DMS79 treated with DMSO at 0.1 percent for 48 hours (cell line): ENCODE measurements around the gene TBC1D22A.
"Not testable (repeated sequence)": the region's sequence is repeated elsewhere in the genome, so short reads cannot be mapped to it uniquely, and the experiment has no call there.

Experiments
- DNase-seq: peaks from one replicate; lab custom pipeline; 2025; lab: John Stamatoyannopoulos, UW

The TBC1D22A gene, protein sequence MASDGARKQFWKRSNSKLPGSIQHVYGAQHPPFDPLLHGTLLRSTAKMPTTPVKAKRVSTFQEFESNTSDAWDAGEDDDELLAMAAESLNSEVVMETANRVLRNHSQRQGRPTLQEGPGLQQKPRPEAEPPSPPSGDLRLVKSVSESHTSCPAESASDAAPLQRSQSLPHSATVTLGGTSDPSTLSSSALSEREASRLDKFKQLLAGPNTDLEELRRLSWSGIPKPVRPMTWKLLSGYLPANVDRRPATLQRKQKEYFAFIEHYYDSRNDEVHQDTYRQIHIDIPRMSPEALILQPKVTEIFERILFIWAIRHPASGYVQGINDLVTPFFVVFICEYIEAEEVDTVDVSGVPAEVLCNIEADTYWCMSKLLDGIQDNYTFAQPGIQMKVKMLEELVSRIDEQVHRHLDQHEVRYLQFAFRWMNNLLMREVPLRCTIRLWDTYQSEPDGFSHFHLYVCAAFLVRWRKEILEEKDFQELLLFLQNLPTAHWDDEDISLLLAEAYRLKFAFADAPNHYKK

DNA sequence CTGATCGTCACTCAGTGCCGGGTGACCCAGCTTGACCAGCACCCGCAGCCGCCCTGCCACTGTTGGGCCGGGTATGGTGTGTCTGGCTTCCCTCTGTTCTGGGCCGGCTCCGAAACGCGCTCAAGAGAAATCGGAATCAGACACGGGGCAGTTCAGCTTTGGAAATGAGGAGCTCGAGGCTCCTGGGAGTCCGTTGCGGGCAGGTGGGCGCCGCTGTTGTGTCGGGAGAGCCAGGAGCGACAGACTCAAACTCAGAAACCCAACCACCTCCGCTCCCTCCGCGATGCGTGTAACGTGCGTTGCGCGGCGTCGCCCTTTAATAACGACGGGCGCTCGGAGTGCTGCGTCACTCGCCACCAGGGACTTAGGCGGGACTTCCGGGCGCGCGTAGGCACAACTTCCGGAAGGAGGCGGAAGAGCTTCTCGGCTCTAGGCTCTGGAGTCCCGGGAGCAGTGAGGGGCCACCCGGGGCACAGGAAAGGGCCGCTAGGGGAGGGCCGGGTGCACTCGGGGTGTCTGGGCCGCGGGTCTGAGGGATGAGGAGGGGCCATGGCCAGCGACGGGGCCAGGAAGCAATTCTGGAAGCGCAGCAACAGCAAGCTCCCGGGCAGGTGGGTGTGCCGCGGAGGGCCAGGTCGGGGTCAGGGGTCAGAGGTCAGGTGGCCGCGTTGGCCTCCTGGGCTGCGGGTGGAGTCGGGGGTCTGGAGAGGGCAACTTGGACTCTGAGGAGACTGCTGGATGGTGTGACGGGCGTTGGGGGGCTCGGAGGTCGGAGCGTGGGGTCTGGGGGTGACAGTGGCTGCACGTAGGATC lies at the start of gene TBC1D22A:
TSS of gene TBC1D22A (plus strand) at position 413 of the 813 bp plus-strand sequence. CDS start at position 550, 137 bp downstream.
- DNase-seq = peak; percentile 75

DNA sequence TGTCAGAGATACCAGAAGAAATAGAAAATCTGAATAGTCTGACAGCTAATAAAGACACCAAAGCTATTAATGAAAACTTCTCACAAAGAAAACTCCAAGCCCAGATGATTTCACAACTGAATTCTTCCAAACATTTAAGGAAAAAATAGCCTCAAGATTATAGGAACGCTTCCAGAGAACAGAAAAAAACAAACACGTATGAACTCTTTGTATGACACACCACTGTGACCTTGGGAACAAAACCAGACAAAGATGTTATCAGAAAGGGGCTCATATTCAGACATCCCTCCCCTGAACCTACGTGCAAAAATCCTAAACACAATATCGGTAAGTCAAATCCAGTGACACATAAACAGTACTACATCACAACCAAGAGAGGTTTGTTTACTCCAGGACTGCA lies 47.9 kb upstream of the TBC1D22A start:
- DNase-seq = no peak

DNA sequence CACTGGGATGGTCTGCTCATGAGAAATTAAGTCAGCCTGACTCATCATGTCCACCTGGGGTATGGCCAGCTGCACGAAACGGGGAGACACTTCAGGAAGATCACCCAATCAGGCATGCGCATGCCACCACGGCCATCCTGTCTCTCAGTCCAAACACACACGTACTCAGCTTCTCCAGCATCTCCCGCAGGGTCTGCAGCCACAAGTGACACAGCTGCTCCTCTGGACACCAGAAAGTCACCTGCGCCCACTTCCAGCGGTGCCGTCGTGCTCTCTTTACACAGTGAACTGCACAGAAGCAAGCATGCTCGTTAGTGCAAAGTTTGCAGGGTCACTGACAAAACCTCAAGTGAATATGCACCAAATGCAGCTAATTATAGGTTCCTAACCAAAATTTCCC lies 42.5 kb upstream of the TBC1D22A start:
- DNase-seq = no peak

DNA sequence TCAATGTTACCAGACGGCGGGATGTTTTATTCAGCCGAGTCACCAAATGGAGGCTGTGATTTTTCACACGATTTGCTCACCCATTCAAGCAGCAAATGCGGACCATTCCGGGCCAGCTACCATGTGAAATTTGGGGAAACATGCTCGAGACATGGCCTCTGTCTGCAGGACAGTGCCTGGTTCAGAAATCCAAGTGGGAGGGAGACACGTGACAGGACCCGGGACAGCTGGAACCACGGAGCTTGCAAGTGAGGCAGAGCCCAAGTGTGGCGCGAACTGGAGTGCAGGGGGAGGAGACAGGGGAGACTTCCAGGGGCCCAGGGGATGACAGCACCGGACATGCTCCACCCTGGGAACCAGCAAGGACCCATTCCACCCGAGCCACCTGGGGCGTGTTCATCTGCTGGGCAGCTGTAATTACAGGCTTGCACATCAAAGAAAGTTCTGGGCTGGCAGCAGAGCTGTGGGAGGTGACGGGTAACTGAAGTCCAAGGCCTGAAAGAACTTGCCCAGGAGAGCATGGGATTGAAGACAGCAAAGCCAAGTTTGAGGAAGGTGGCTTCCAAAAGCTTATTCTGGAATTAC lies 40.9 kb upstream of the TBC1D22A start:
- no peak for DNase-seq

DNA sequence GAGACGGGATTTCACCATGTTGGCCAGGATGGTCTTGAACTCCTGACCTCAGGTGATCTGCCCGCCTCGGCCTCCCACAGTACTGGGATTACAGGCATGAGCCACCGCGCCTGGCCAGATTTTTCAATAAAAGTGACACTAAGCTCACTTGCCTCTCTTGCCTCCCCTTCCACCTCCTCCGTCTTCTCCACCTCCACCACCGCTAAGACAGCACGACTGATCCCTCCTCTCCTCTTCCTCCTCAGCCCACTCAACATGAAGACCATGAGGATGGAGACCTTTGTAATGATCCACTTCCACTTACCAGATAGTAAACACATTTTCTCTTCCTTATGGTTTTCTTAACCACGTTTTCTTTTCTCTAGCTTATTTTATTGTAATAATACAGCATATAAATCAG lies 38.6 kb upstream of the TBC1D22A start:
- DNase-seq = no peak

DNA sequence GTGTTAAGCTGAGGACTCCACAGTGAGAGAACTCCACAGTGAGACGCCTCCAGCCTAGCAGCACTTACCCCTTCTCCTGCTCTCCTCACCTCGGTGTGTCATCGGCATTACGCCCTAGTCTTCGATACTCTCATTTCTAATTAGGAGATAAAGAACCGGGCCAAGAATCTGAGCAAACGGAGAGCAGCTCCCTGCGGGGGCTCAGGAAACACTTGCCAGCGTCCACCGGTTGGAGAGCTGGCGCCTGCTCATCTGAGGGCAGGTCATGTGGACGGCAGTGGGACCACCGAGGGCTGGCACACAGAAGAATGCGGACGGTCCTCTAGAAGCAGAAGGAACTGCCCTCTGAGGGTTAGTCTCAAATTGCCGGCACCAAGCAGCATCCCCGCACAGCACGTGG lies 37.4 kb upstream of the TBC1D22A start:
- no peak for DNase-seq

DNA sequence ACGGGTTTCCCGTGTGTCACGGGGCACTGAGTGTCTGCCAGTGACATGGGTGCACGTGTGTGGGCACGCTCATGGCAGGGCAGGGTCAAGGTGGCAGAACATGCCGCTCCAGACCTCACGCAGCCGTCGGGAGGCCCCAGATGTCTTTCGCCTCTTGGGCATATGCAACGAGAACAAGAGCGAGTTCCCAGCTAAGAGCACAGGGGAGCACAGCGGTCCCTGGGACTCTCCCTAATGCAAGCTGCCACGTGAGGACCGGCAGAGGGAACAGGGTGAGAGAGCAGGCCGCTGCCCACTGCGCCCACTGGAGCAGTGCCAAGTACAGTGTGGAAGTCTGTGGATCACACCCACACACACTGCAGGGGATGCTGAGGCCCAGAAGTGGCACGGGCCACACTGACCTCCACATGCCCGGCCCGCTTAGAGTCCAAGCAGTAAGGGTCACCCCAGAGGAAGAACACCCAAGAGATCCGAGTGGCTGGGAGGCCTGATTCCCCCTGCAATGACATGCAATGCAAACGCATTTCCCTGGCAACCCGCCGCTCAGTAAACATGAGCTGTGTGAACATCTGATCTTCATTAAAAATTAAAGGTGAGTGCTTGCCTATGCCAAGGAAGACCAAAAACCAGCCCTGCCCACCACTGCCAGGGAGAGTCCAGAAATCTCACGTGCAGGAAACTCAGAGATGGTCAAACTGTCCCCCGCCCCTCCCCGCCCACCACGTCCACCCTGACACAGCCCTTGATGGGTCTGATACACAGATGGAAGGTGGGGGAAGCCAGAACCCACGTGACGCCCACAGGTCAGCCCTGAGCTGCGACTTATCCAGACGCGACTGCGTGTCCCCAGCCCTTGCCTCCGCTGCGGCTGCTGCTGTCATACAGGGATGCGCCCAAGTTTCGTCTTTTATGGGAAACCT lies 36.1 kb upstream of the TBC1D22A start:
- DNase-seq = peak; percentile 6

DNA sequence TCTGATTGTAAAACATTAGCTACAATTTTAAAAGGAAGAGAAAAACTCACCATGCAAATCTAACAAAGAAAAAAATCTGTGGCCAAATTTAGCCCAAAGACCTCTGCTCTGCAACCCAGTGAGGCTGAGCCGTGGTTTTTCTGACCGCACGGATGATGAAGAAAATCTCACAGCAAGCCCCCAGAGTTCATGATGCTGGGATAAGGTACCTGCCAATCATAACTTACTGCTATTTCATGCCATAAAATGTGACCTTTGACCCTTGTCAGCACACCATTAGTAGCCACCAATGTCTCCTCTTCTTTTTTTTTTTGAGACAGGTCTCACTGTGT lies 35.5 kb upstream of the TBC1D22A start:
- DNase-seq = no peak

DNA sequence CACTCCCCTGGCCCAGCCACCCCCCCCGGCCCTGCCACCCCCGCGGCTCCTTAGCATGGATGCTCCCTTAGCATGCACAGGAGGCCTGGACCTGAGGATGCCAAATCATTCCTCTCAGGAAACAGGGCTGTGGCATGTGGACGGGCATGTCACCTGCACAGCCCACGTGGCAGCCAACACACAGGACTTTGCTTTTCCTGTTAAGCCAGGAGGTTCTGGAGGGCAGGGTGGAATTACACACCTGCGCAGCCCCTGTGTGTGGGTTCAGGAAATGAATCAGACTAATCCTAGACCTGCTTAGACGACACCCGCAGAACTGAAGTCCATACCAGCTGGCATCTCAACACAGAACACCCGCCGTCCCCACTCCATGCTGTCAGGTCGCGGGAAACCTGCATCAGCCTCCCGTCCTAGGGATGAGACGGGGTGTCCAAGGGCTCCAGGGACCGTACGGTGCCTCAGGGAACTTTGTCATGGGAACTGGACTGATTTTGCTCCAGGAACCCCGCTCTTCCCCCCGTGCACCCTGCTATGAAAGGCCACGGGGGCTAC lies 34.6 kb upstream of the TBC1D22A start:
- no peak for DNase-seq

DNA sequence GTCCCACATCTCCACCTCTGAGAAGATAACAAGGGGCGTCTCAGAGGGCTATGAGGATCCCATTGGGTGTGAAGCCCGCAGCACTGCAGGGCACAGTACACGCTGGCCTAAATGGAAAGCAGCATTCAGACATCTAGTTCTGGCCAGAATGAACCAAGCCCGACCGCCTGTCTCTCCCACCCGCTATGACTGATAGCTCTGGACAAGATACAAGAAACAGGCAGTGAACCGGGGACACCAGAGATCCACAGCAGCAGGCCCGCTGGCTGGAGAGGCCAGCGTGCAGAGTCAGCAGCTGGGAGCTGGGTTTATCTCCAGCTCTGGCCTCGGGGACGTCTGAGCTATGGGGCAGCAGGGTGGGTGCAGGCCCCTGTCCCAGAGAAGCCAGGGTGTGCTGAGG lies 34.0 kb upstream of the TBC1D22A start:
- DNase-seq = no peak

DNA sequence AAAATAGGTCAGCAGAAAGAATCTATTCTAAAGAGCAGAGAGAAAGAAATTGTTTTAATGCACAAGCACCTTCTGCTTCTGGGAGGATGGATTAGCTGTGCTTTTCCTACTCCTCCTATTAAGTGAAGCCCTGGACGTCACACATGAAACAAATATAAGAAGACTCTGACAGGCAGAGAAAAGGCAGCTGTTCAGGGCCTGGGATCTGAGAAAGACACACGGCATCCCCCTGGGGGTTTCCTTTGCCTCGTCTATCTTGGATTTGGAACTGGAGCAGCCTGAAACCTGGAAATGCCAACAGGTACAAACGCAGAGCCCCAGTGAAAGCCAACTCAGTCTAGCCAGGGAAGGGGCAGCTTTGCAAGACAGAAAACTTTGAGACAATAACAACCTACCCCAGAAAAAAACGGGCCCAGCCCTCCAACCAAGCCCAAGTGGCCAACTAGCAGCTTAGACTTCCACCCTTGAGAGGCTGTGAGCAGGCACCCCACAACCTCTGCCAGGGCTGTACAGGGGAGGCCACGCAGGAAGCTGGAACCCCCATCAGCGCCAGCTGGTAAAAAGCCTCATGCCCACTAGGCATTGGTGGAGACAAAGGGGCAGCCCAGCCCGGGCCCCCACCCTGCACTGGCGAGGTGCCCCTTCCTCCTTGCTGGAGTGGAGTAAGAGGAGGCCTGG lies 31.7 kb upstream of the TBC1D22A start:
- no peak for DNase-seq

DNA sequence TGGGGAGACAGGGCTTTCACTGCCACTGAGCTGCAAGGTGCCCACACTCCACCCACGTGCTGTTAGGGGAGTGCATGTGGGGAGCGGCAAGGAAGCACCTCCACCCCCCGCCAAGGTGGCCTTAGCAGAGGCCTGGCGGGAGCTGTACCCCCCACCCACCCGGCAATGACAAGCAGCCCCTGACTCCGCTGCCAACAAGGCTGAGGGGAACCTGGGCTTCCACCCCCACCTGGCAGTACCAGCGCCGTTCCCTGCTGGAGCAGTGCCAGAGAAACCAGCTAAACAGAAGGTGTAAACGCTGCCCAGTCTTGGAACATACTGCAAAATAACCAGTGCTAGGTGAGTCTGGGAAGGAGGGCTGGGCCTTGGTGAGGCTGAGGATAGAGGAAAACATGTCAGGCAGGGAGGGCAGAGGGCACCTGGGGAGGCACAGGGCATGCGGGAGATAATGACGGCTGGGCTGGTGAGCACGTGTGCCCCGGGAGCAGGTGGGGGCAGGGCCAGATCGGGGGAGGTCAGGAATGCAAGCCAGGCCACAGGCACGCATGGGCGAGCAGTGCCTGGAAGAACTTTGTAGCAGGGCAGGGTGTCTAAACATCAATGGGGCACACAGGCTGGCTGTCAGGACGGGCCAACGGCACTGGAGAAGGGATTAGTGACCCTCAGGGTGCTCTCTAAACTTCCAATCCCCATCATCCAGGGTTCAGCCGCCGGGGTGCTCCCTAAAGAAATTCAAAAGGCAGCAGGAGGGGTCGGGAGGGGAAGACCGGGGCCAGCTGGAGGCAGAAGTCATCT lies 31.0 kb upstream of the TBC1D22A start:
- peak; percentile 33 for DNase-seq

DNA sequence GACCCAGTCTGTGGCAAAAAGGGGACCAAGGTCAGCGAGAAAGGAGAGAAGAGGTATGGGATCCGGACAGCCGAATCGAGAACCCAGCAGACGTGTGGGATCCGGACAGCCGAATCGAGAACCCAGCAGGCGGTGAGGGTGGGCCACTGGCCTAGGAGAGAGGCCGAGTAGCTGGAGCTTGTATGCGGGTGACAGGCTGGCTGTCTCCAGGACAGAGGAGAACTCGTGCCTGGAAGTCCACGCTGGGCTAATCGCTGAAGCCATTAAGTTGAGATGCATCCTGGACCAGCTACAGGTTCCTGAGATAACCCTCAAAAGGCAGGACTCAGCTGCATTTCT lies 30.4 kb upstream of the TBC1D22A start:
- no peak for DNase-seq

DNA sequence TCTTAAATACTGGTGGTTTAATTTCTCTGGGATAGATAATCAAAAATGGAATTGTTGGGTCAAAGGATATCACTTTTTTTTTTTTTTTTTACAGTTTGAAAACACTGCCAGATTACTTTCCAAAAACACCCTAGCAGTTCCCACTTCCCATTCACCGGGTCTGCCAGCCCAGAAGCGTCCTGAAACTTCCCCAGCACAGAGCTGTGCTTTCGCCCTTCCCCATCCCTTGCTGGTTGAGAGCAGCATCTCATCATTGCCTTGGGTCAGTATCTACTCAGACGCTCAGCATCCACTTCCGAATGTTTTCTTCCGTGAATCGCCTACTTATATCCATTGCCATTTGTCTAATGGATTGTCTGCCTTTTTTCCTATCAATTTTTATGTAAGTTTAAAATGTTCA lies 29.9 kb upstream of the TBC1D22A start:
- DNase-seq = no peak

DNA sequence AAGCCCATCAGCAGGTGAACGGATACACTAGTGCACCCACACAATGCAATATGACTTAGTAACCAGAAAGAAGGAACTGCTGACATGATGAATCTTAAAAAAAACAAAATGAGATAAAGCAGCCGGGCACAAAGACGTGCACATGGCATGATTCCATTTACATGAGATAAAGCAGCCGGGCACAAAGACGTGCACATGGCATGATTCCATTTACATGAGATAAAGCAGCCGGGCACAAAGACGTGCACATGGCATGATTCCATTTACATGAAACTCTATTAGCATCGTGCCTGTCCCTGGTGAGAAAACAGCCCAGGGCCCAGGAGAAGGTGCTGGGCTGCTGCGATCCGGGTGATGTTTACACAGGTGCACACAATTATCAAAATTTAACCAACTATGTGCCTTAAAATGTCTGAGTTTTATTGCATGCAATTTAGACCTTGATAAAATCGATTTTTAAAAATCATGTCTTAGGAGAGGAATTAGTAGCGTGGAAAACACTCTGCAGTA lies 28.2 kb upstream of the TBC1D22A start:
- DNase-seq = not testable (repeated sequence)

DNA sequence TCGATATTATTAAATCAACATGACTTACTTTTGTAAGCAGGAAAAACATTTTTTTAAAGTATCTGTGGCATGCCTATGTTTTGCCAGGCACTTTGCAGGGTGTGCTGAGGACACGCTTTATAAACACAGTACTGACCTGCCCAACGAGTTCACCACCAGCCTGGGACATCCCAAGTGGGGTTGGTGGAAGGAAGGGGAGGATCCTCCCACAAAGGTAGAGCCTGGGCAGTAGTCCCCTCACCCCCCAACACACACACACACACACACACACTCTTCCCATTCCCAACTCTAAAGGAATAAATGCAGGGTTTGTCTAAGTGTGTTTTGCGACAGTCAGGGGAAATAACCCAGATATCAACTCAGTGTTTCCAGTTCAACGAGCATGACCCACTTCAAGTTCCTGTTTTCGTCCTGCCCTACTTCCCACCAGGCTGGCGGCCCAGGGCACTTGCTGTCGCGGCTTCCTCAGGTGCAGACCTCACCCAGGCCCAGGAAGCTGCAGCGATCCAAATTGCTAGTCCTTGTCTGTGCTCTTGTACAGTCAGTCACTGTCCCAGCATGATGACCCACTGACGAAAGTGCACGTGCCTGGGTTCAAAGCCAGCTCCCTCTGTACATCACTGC lies 27.5 kb upstream of the TBC1D22A start:
- DNase-seq = peak; percentile 67

DNA sequence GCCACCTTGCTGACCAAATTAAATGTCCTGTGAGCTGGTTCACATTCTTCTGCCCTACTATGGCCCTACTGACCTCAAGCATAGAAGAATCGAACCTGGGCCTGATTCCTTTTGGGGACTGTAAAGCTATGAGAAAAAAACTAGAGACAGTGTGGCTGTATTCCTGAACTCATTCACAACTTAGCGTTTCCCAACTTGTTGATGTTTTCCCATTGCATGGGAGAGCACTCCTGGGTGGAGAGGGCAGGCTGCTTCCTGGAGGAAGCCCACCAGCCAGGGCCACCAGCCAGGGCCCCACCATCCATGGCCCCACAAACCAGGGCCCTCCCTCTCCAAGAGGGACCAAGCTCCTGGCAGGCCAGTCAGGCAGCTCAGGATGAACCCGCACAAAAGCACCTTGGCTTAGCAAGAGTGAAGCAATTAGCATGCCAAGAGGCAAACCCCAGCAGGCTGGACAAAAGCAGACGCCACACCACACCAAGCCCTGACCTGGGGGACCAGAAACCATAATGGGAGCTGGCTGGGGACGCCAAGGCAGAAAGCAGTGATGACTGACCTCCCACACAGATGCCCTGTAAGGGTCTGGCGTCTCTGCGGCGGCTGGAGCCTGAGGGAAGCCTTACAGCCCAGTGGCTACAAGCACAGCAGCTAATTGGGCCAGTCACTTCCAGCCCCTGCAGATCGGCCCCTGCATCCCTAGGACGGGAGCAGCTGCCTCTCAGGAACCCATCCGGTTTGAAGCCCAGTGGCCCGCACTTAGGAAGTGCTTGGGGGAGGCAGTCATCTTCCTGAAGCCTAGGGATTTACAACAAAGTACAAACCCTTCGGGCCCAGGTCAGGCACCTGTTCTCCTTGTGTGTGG lies 26.5 kb upstream of the TBC1D22A start:
- DNase-seq = no peak

DNA sequence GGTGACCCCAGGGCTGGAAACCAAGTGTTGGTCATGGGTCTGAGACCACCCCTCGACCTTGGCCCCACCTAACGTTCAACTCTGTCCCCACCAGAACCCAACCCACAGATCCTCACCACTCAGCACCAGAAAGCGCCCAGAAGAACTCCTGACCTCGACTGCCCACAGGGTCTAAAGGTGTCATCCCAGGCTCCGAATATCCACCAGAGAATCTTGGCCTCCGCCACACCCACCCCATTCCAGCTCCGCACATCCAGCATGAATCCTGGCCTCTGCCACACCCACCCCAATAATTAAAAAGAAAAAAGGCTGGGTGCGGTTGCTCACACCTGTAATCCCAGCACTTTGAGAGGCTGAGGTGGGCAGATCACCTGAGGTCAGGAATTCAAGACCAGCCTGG lies 25.7 kb upstream of the TBC1D22A start:
- DNase-seq = no peak
